Right atrium auricular region (tissue), 2 donors: ENCODE results near the gene AMZ1. TPM values are rescaled to one million over a fixed set of nuclear protein-coding genes. Genes with fewer than 3 reads are reported as not detected.
"Not testable (repeated sequence)": the region's sequence is repeated elsewhere in the genome, so short reads cannot be mapped to it uniquely, and the experiment has no call there.

Source experiments
- DNase-seq: peaks from one replicate; pipeline ENCODE4 v3.0.0-alpha.2; 2019; ENCODE audit warnings: low spot score
- H3K27ac ChIP-seq, 2 donors: fragments of 200-600 bp; sonication (generic); 1 replicate in 1 of 2; 2 replicates in 1 of 2; pipeline ENCODE4 v1.5.1; 2016 to 2019
- H3K27me3 ChIP-seq, 2 donors: fragments of 200-600 bp; sonication (generic); one replicate each; pipeline versions ENCODE4 v1.5.1 to v1.6.0; 2017 to 2019
- H3K36me3 ChIP-seq: fragments of 200-600 bp; sonication (generic); one replicate; pipeline ENCODE4 v1.5.1; 2016
- H3K4me1 ChIP-seq, 2 donors: fragments of 200-600 bp; sonication (generic); one replicate each; pipeline versions ENCODE4 v1.5.1 to v1.6.0; 2017 to 2019
- H3K4me3 ChIP-seq, 2 donors: fragments of 200-600 bp; sonication (generic); 1 replicate in 1 of 2; 2 replicates in 1 of 2; pipeline ENCODE4 v1.5.1; 2017 to 2019; ENCODE audit warnings: mild to moderate bottlenecking in 1 of 2, moderate library complexity in 1 of 2
- H3K9me3 ChIP-seq, 2 donors: fragments of 200-600 bp; sonication (generic); one replicate each; pipeline ENCODE4 v1.5.1; 2019
- CTCF ChIP-seq, 2 donors: fragments of 200-600 bp; sonication (generic); IDR thresholded peaks; one replicate each; pipeline ENCODE4 v1.5.1; 2019; ENCODE audit warnings: antibody characterized with exemption in 2 of 2
- total RNA-seq, 2 donors: library from RNA; depleted of rRNA; stranded (reverse); fragments of >200 nt; gene quantifications; one replicate each; pipeline ENCODE4 v1.1.0, GENCODE V29; 2016

Gene AMZ1
- total RNA-seq, 2 donors from 2014 or later = 0.07 TPM; not detected in 1

DNA sequence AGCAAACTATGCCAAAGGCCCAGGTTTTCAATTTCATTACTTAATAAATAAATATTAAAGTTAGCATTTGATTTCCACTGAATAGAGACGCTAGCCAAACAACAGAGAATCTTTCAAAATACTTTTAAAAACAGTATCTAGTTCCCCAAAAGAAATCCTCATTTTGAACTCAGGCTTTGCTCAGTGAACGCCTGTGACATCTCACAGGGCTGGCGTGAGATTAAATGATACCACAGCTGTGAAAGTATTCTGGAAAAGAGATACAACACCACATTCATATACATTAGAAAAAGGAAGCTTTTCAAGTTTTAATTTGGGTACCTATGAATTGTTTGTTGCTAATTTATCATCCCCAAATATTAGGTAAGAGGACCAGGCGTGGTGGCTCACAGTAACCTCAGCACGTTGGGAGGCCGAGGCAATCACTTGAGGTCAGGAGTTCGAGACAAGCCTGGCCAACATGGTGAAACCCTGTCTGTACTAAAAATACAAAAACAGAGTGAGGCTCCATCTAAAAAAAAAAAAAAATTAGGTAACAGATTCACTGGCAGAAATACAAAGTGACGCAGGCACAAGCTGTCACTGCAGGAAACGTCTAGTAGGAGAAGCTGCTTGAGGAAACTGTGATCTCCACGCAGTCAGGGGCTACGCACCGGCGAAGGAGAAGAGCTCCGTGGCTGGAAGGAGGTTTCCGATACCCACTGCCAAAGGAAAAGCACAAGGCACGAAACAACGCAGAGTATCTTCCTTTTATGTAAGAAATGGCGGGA lies 50.0 kb downstream of the AMZ1 start:
- H3K27ac ChIP-seq = peak overlapping the region; percentile 11 to 53
- no peak for TF ChIP-seq CTCF (IDR thresholded peaks at IDR 0.05)
- no peaks in the 10 kb centered on the region for H3K36me3 ChIP-seq
- peak; percentile 78 for DNase-seq
- no peak overlapping the region for H3K4me3 ChIP-seq
- peaks cover 0 to 61% of the 10 kb centered on the region in 2 donors for H3K4me1 ChIP-seq
- H3K27me3 ChIP-seq = no peaks in the 10 kb centered on the region
- H3K9me3 ChIP-seq = no peaks in the 10 kb centered on the region

DNA sequence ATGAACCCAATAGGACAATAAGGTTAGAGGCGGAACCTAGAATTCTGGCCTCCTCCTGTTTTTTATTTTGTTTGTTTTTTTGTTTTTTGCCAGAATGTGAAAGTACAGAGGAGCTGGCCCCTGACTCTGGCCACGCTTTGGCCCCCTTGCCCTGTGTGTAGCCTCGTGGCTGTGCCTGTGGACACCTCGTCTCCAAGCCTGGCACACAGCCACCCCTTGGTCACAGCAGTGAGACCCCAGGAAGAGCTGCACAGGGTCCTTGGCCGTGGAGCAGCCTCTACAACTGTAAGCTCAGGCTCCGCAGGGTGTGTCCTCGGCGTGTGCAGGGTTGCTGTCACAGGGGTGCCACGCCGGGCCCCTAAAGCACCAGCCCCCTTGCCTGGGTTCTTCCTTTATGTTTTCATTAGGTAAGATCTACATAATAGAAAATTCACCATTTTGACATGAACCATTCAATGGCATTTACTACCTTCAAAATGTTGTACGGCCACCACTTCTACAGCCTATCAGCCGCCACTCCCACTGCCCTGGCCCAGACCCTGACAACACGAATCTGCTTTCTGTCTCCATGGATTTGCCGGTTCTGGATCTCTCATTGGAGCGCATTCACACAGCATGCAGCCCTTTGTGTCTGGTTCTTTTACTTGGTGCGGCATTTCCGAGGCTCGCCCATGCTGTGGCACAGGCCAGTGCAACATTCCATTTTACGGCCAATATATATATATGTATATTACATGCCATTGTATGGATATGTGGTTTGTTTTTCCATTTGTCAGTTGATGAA lies 51.0 kb downstream of the AMZ1 start:
- no peaks in the 10 kb centered on the region for H3K27me3 ChIP-seq
- peaks cover 0 to 51% of the 10 kb centered on the region in 2 donors for H3K4me1 ChIP-seq
- H3K36me3 ChIP-seq = no peaks in the 10 kb centered on the region
- H3K9me3 ChIP-seq = no peaks in the 10 kb centered on the region
- TF ChIP-seq CTCF (IDR thresholded peaks at IDR 0.05) = no peak
- peak overlapping the region; percentile 11 to 53 for H3K27ac ChIP-seq
- DNase-seq = peak; percentile 51
- no peak overlapping the region for H3K4me3 ChIP-seq

GRCh38 chr7:2743523-2744185 lies 55.7 kb downstream of the AMZ1 start:
- DNase-seq = peak; percentile 26
- H3K36me3 ChIP-seq, H3K27ac ChIP-seq, H3K27me3 ChIP-seq, H3K4me1 ChIP-seq, H3K9me3 ChIP-seq, H3K4me3 ChIP-seq: not testable (repeated sequence)

DNA sequence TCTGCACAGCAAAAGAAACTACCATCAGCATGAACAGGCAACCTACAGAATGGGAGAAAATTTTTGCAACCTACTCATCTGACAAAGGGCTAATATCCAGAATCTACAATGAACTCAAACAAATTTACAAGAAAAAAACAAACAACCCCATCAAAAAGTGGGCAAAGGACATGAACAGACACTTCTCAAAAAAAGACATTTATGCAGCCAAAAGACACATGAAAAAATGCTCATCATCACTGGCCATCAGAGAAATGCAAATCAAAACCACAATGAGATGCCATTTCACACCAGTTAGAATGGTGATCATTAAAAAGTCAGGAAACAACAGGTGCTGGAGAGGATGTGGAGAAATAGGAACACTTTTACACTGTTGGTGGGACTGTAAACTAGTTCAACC lies 60.7 kb downstream of the AMZ1 start:
- not testable (repeated sequence) for H3K9me3 ChIP-seq, H3K4me3 ChIP-seq, DNase-seq, H3K36me3 ChIP-seq, H3K27me3 ChIP-seq, H3K4me1 ChIP-seq, H3K27ac ChIP-seq

GRCh38 chr7:2750004-2750407 lies 62.0 kb downstream of the AMZ1 start:
- Histone ChIP-seq H3K27me3 (no peaks in the 10 kb centered on the region), H3K36me3 (no peaks in the 10 kb centered on the region), H3K27ac (no peak overlapping the region), H3K4me3 (no peak overlapping the region), H3K4me1 (no peaks in the 10 kb centered on the region), H3K9me3 (no peaks in the 10 kb centered on the region)
- DNase-seq = no peak
- no peak for TF ChIP-seq CTCF (IDR thresholded peaks at IDR 0.05)

GRCh38 chr7:2751086-2751485 lies 63.1 kb downstream of the AMZ1 start:
- no peak for DNase-seq
- Histone ChIP-seq H3K4me3 (no peak overlapping the region), H3K4me1 (no peaks in the 10 kb centered on the region), H3K27ac (peak overlapping the region in 1 of 2 donors; percentile 11), H3K36me3 (no peaks in the 10 kb centered on the region), H3K9me3 (no peaks in the 10 kb centered on the region), H3K27me3 (no peaks in the 10 kb centered on the region)
- no peak for TF ChIP-seq CTCF (IDR thresholded peaks at IDR 0.05)
